ENCODE data around the gene LGALS14. TPM values are rescaled to one million over a fixed set of nuclear protein-coding genes. Genes with fewer than 3 reads are reported as not detected.

LGALS14 gene
- total RNA-seq, 1 experiment from 2014 or later: not detected

- H3K4me1 ChIP-seq (ENCODE audit: insufficient read depth, low read length): no peaks in the 10 kb centered on the region
- H4K20me1 ChIP-seq (ENCODE audit: low read length): no peaks in the 10 kb centered on the region
- intact Hi-C loops (cut with micrococcal nuclease): no loop called here
- CTCF ChIA-PET: no interaction called here
- H3K27me3 ChIP-seq (ENCODE audit: low read length): peaks cover 27% of the 10 kb centered on the region
- no TSS peak for BruUV-seq (replicated peaks)
- no peak overlapping the region for H3K4me3 ChIP-seq (ENCODE audit: low read length)
- H3K9ac ChIP-seq (ENCODE audit: low read length): no peak overlapping the region
- H3K9me3 ChIP-seq (ENCODE audit: low read length): no peaks in the 10 kb centered on the region
- H3K9me2 ChIP-seq (replicated peaks; ENCODE audit: low read length): no peaks in the 10 kb centered on the region
- no peaks in the 10 kb centered on the region for H3K36me3 ChIP-seq (ENCODE audit: low read depth, low read length)
- no peaks in the 10 kb centered on the region for H3K79me2 ChIP-seq (ENCODE audit: low read length)
- H3K27ac ChIP-seq (ENCODE audit: low read length): no peak overlapping the region
- TF ChIP-seq EZH2phosphoT487 (IDR thresholded peaks at IDR 0.05; ENCODE audit: borderline replicate concordance, low read length): no peak
- TF ChIP-seq, protein P1, sequence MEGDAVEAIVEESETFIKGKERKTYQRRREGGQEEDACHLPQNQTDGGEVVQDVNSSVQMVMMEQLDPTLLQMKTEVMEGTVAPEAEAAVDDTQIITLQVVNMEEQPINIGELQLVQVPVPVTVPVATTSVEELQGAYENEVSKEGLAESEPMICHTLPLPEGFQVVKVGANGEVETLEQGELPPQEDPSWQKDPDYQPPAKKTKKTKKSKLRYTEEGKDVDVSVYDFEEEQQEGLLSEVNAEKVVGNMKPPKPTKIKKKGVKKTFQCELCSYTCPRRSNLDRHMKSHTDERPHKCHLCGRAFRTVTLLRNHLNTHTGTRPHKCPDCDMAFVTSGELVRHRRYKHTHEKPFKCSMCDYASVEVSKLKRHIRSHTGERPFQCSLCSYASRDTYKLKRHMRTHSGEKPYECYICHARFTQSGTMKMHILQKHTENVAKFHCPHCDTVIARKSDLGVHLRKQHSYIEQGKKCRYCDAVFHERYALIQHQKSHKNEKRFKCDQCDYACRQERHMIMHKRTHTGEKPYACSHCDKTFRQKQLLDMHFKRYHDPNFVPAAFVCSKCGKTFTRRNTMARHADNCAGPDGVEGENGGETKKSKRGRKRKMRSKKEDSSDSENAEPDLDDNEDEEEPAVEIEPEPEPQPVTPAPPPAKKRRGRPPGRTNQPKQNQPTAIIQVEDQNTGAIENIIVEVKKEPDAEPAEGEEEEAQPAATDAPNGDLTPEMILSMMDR (conservative IDR thresholded peaks at IDR 0.05; ENCODE audit: low read depth, low read length): no peak
- POLR2A ChIA-PET (ENCODE audit: unreplicated experiment): no interaction called here
- no peak for ATAC-seq
- no peaks in the 10 kb centered on the region for H3F3A ChIP-seq (ENCODE audit: low read length, unreplicated experiment)
- no peak for DNase-seq
- H2AFZ ChIP-seq (ENCODE audit: low read length): no peak overlapping the region
- H3K4me2 ChIP-seq (ENCODE audit: low read length): no peak overlapping the region
Observed at GRCh38 chr19:39731685-39732084, 27.4 kb downstream of the LGALS14 start.

DNA sequence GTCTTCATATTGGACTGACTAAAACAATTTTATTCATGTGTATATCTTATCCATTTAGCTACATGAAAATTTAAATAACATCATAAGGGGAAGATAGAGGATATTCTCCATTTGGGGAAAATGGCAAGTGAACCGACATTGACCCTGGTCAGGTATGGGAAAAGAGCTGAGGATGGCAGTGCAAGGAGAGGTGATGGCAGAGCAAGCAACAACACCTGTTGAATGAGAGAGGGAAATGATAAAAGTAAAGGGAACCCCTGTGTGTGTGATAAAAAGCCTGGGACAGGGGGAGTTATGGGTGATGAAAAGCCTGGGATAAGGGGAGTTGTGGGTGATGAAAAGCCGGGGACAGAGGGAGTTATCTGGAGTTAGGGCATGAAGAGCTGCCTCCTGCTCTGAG is 29.6 kb downstream of the LGALS14 start:
- BruUV-seq (replicated peaks): no TSS peak
- ChIA-PET CTCF (no interaction called here), POLR2A (ENCODE audit: unreplicated experiment) (no interaction called here)
- ATAC-seq (no peak), DNase-seq (no peak)
- Histone ChIP-seq H3K4me1 (ENCODE audit: insufficient read depth, low read length) (no peaks in the 10 kb centered on the region), H3K9ac (ENCODE audit: low read length) (no peak overlapping the region), H2AFZ (ENCODE audit: low read length) (no peak overlapping the region), H3K9me2 (replicated peaks; ENCODE audit: low read length) (no peaks in the 10 kb centered on the region), H3K4me3 (ENCODE audit: low read length) (no peak overlapping the region), H3K9me3 (ENCODE audit: low read length) (no peaks in the 10 kb centered on the region), H4K20me1 (ENCODE audit: low read length) (no peaks in the 10 kb centered on the region), H3K27me3 (ENCODE audit: low read length) (peaks cover 29% of the 10 kb centered on the region), H3K27ac (ENCODE audit: low read length) (no peak overlapping the region), H3F3A (ENCODE audit: low read length, unreplicated experiment) (no peaks in the 10 kb centered on the region), H3K4me2 (ENCODE audit: low read length) (no peak overlapping the region), H3K36me3 (ENCODE audit: low read depth, low read length) (no peaks in the 10 kb centered on the region), H3K79me2 (ENCODE audit: low read length) (no peaks in the 10 kb centered on the region)
- no peak for TF ChIP-seq EZH2phosphoT487 (IDR thresholded peaks at IDR 0.05; ENCODE audit: borderline replicate concordance, low read length)
- no peak for TF ChIP-seq EZH2 (IDR thresholded peaks at IDR 0.05; ENCODE audit: low read length, unreplicated experiment)
- TF ChIP-seq, protein P1 (conservative IDR thresholded peaks at IDR 0.05; ENCODE audit: low read depth, low read length): no peak
- intact Hi-C loops (cut with micrococcal nuclease): no loop called here

GRCh38 chr19:39735688-39736087 is 31.4 kb downstream of the LGALS14 start:
- H3K4me3 ChIP-seq (ENCODE audit: low read length): no peak overlapping the region
- no peaks in the 10 kb centered on the region for H4K20me1 ChIP-seq (ENCODE audit: low read length)
- CTCF ChIA-PET: no interaction called here
- H3K9ac ChIP-seq (ENCODE audit: low read length): no peak overlapping the region
- H3K36me3 ChIP-seq (ENCODE audit: low read depth, low read length): no peaks in the 10 kb centered on the region
- ATAC-seq: no peak
- no peak overlapping the region for H3K27ac ChIP-seq (ENCODE audit: low read length)
- no TSS peak for BruUV-seq (replicated peaks)
- H3K79me2 ChIP-seq (ENCODE audit: low read length): no peaks in the 10 kb centered on the region
- H2AFZ ChIP-seq (ENCODE audit: low read length): no peak overlapping the region
- no peaks in the 10 kb centered on the region for H3K9me2 ChIP-seq (replicated peaks; ENCODE audit: low read length)
- H3K4me1 ChIP-seq (ENCODE audit: insufficient read depth, low read length): no peaks in the 10 kb centered on the region
- DNase-seq: no peak
- no peaks in the 10 kb centered on the region for H3K9me3 ChIP-seq (ENCODE audit: low read length)
- no peak overlapping the region for H3K4me2 ChIP-seq (ENCODE audit: low read length)
- TF ChIP-seq, protein P1 (conservative IDR thresholded peaks at IDR 0.05; ENCODE audit: low read depth, low read length): no peak
- TF ChIP-seq EZH2phosphoT487 (IDR thresholded peaks at IDR 0.05; ENCODE audit: borderline replicate concordance, low read length): no peak
- no peak for TF ChIP-seq EZH2 (IDR thresholded peaks at IDR 0.05; ENCODE audit: low read length, unreplicated experiment)
- H3K27me3 ChIP-seq (ENCODE audit: low read length): peaks cover 22% of the 10 kb centered on the region
- intact Hi-C loops (cut with micrococcal nuclease): no loop called here
- POLR2A ChIA-PET (ENCODE audit: unreplicated experiment): no interaction called here
- no peaks in the 10 kb centered on the region for H3F3A ChIP-seq (ENCODE audit: low read length, unreplicated experiment)

All from PC-3 (cell line).